Adipose tissue (tissue), 3 donors: ENCODE measurements around the gene DSE. TPM values are rescaled to one million over a fixed set of nuclear protein-coding genes. Genes with fewer than 3 reads are reported as not detected.
"Not testable (repeated sequence)": the region's sequence is repeated elsewhere in the genome, so short reads cannot be mapped to it uniquely, and the experiment has no call there.

Experiments used
- H3K27ac ChIP-seq: one replicate; pipeline ENCODE4 v1.5.1; 2013; ENCODE audit warnings: low read depth, low read length
- WGBS, 3 donors: extraction: QIAGEN DNeasy Blood & Tissue Kit; methylation state at CpG; one replicate each; pipeline ENCODE4 v1.1.7; 2013; 5-methylcytosine and 5-hydroxymethylcytosine counted together
- polyA plus RNA-seq, 3 donors: library from polyadenylated mRNA; stranded (reverse); fragments of 200-250 nt; gene quantifications; one replicate each; pipeline ENCODE4 v1.2.3, GENCODE V29; 2013
- donor health status: healthy with polysubstance abuse.
- donor health status: Bipolar disorder and iron deficiency.
- donor health status: healthy.

DSE gene
- polyA plus RNA-seq = 10 to 100 TPM in 2 of 3 donors, 1 to 10 TPM in 1; 3.5 to 31.2 (median 20.6) TPM

DNA sequence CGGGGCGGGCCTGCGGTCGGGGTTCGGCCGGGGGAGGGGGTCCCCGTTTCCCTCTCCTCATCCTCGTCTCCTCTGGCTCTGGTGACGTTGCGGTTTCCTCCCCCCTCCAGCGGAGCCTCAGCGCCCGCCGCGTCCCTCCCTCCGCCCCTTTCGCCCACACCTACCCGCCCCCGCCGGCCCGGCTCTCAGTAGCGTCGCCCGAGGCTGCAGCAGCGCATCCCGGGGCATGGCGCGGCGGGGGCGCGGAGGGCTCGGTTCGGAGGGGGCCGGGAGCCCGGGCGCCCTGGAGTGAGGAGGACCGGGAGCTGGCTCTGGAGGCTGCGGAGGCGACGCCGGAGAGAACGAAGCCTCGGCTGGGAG is at the start of gene DSE:
Gene DSE, plus strand, starts transcription at position 188 of the 360 bp plus-strand sequence. CDS start 28,304 bp downstream, outside the sequence.
- 0 to 1% (median 0%) methylated on average over 27 to 43 of the region's 43 CpGs for WGBS, 3 donors
- H3K27ac ChIP-seq = peak within 1 kb of the TSS; percentile 36

DNA sequence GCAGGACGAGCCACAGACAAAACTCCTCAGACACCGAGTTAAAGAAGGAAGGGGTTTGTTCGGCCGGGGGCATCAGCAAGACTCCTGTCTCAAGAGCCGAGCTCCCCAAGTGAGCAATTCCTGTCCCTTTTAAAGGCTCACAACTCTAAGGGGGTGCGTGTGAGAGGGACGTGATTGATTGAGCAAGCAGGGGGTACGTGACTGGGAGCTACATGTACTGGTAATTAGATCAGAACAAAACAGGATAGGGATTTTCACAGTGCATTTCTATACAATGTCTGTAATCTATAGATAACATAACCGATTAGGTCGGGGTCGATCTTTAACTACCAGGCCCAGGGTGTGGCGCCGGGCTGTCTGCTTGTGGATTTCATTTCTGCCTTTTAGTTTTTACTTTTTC is 48.8 kb upstream of the DSE start:
- H3K27ac ChIP-seq = not testable (repeated sequence)
- 83 to 93% (median 93%) methylated on average over 13 of the region's 13 CpGs for WGBS, 3 donors

GRCh38 chr6:116323863-116324262 is 46.9 kb upstream of the DSE start:
- no peak overlapping the region for H3K27ac ChIP-seq
- 84 to 92% (median 90%) methylated on average over 1 of the region's 1 CpG for WGBS, 3 donors

DNA sequence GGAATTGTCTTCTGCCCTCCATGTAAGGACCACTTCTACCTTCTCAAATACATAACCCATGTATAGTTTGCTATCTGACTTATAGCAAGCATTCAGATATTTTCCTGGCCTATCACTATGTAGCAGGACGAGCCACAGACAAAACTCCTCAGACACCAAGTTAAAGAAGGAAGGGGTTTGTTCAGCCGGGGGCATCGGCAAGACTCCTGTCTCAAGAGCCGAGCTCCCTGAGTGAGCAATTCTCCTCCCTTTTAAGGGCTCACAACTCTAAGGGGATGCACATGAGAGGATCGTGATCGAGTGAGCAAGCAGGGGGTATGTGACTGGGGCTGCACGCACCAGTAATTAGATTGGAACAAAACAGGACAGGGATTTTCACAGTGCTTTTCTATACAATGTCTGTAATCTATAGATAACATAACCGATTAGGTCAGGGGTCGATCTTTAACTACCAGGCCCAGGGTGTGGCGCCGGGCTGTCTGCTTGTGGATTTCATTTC is 45.1 kb upstream of the DSE start:
- WGBS, 3 donors = 91 to 93% (median 93%) methylated on average over 9 to 10 of the region's 11 CpGs
- not testable (repeated sequence) for H3K27ac ChIP-seq

DNA sequence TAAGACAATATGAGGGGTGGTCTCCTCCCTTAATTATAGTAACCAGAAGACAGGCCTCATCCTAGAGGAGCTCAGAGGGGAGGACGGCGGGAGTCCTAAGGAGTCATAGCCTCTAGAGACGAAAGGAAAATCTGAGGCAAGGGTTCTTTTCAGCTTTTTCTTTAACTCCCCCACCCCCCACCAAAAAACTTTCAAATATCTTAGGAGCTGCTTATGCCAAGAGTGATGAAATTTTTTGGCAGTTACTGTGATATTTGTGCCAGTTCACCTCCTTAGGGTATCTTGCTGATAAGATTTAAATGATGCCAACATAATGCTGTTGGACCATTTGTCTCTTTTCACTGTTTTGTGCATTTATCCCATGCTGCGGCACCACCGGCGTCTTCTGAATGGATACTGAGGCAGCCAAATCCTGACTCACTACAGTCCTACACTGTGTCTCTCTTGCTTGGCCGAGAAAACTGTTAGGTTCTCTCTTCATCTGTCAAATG is 44.5 kb upstream of the DSE start:
- 57 to 76% (median 66%) methylated on average over 7 of the region's 7 CpGs for WGBS, 3 donors
- no peak overlapping the region for H3K27ac ChIP-seq

- H3K27ac ChIP-seq = no peak overlapping the region
- 68 to 71% (median 71%) methylated on average over 4 of the region's 4 CpGs for WGBS, 3 donors
Observed at GRCh38 chr6:116326996-116327395, 43.8 kb upstream of the DSE start.

GRCh38 chr6:116327803-116328527 is 42.8 kb upstream of the DSE start:
- no peak overlapping the region for H3K27ac ChIP-seq
- 73 to 85% (median 73%) methylated on average over 6 of the region's 6 CpGs for WGBS, 3 donors

DNA sequence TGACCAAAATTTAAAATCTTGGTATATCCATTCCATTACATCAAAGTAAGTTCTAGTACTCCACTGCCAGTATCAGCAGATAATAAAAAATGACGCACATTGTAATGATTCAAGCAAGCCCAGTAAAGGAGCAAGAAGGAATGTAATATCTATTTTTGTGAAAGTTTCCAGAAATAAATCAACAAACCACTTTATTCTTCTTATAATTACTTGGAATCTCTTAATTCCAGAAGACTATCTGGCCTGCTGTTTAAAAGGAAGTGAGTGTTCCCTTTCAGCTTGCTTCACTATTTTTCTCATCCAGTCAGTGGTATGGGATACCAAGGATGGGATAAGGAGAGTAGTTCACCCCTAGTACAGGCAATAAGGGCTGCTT is 42.2 kb upstream of the DSE start:
- 61 to 96% (median 72%) methylated on average over 1 of the region's 1 CpG for WGBS, 3 donors
- H3K27ac ChIP-seq = no peak overlapping the region

DNA sequence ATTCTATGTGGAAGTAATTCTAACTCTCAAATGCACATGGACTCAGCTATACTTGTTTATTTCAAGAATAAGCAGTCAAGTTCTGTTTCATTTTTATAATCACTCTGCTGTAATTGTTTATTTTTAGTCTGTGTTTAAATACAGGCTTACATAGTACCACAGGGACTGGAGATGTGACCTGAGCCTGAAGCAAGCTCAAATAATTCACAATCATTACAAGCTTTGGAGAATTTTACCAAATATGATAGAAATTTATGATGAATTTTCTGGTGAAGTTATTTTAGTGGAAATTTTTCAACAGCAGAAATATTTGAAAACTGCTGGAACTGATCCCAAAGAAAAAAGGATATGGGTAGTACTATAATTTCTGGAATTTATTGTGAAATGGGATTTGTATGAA is 41.6 kb upstream of the DSE start:
- H3K27ac ChIP-seq = no peak overlapping the region

GRCh38 chr6:116330511-116330910 is 40.2 kb upstream of the DSE start:
- H3K27ac ChIP-seq = no peak overlapping the region
- WGBS, 3 donors = 96 to 100% (median 98%) methylated on average over 1 of the region's 1 CpG

GRCh38 chr6:116332096-116332495 is 38.7 kb upstream of the DSE start:
- H3K27ac ChIP-seq = no peak overlapping the region

DNA sequence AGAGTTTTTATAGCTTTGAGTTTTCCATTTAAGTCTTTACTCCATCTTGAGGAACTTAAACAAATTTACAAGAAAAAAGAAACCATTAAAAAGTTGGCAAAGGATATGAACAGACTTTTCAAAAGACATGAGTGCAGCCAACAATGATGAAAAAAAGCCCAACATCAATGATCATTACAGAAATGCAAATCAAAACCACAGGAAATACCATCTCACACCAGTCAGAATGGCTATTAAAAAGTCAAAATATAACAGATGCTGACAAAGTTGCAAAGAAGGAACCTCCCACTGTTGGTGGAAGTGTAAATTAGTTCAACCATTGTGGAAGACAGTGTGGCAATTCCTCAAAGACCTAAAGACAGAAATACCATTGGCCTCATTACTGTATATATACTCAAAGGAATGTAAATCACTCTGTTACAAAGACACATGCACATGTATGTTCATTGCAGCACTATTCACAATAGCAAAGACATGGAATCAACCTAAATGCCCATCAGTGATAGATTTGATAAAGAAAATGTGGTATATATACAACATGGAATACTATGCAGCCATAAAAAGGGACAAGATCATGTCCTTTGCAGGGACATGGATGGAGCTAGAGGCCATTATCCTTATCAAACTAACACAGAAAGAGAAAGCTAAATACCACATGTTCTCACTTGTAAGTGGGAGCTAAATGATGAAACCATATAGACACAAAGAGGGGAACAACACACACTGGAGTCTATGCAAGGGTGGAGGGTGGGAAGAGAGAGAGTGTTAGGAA is 35.9 kb upstream of the DSE start:
- not testable (repeated sequence) for H3K27ac ChIP-seq

DNA sequence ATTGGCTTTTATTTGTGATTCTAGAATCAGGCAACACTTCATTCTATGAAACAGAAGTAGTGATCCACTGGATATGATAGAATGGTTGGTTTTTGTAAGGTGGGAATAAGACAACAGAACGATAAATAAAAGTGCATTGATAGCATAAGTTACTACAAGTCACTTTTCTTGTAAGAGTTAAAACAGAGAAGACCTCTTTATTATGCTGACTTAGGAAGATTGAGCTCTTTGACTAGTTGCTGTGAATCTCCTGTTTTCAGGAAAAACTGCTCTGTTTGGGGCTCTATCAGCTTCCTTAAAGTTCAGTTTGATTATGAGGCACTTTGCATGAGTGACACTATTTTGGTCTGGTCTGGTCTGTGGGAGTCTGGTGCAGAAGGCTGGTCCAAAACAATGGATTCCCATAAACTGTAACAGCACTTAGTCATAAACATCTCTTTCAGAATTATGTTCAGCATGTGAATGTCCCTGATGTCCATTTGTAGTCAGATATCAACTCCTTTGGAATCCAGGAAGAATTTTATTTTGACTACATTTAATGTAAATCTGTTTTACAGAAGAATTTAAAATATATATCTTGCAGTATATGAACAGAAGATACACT is 35.0 kb upstream of the DSE start:
- H3K27ac ChIP-seq = no peak overlapping the region
- 94 to 100% (median 95%) methylated on average over 1 of the region's 1 CpG for WGBS, 3 donors

GRCh38 chr6:116338943-116339342 is 31.8 kb upstream of the DSE start:
- no peak overlapping the region for H3K27ac ChIP-seq
- 80 to 89% (median 81%) methylated on average over 2 of the region's 2 CpGs for WGBS, 3 donors

DNA sequence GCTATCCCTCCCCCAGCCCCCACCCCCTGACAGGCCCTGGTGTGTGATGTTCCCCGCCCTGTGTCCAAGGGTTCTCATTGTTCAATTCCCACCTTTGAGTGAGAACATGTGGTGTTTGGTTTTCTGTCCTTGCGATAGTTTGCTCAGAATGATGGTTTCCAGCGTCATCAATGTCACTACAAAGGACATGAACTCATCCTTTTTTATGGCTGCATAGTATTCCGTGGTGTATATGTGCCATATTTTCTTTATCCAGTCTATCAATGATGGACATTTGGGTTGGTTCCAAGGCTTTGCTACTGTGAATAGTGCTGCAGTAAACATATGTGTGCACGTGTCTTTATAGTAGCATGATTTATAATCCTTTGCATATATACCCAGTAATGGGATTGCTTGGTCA is 30.1 kb upstream of the DSE start:
- not testable (repeated sequence) for H3K27ac ChIP-seq
- WGBS, 3 donors = 96 to 97% (median 96%) methylated on average over 5 of the region's 5 CpGs

DNA sequence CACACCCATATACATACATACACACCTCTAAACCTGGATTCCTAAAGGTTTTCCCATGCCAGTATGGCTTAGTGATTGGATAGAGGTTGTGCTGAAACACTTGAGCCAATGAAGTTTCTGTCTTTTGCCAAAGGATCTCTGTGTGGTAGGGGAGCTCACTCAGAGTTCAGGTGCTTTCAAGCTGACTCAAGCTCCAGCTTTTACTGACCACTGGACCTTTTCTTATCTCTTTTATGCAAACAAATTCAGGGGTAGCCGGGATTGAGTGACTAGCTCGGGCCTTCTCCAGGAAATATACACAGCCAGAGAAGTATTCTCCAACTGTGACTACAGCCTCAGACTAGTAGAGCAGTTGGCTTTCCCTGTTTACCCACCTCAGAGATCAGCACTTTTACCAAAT is 21.5 kb upstream of the DSE start:
- WGBS, 3 donors = 38 to 69% (median 43%) methylated on average over 2 of the region's 2 CpGs
- no peak overlapping the region for H3K27ac ChIP-seq

DNA sequence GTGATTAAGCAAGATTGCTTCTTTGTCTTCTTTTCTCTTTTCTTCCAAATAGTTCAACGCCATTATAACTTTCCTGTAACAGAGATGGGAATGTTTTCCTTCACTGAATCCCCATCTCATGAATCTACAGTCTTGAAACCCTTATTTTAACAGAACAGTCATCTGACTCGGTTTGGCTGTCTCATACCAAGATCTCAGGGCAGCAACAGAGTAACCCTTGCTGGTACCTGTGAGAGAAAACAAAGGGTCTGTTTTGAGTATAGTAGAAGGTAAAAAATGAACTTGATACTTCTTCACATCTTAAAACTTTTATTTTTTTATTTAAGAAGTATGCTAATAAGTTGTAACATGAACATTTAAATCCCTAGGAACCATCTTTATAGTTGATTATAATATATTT is 19.6 kb upstream of the DSE start:
- 78 to 86% (median 78%) methylated on average over 2 of the region's 2 CpGs for WGBS, 3 donors
- no peak overlapping the region for H3K27ac ChIP-seq

- 37 to 70% (median 44%) methylated on average over 3 of the region's 3 CpGs for WGBS, 3 donors
- H3K27ac ChIP-seq = no peak overlapping the region
Observed at GRCh38 chr6:116352515-116353471, 18.0 kb upstream of the DSE start.
